Calu3 (cell line): ENCODE measurements around the gene SEMA3F. TPM values are rescaled to one million over a fixed set of nuclear protein-coding genes. Genes with fewer than 3 reads are reported as not detected.

Experiments used
- BruUV-seq: library from RNA; stranded (reverse); fragments of 400-500 nt; replicated peaks from 2 replicates; lab custom pipeline; 2021; lab: Mats Ljungman, UMichigan
- CTCF ChIA-PET: fragments of 300-600 bp; sonication (Branson Sonifier 250); formaldehyde crosslinking; loops from one replicate; lab custom pipeline; 2022; ENCODE audit warnings: antibody characterized with exemption; lab: Charles Lee
- DNase-seq: peaks from one replicate; pipeline ENCODE4 v3.0.0; 2022
- H3K27ac Mint-ChIP-seq: one replicate; pipeline ENCODE4 v1.8.0; 2022; ENCODE audit warnings: mixed read lengths; ENCODE audit not compliant: unreplicated experiment
- H3K27me3 Mint-ChIP-seq: one replicate; pipeline ENCODE4 v1.8.0; 2022; ENCODE audit warnings: mixed read lengths; ENCODE audit not compliant: unreplicated experiment
- H3K36me3 Mint-ChIP-seq: one replicate; pipeline ENCODE4 v1.8.0; 2022; ENCODE audit warnings: mild to moderate bottlenecking, moderate library complexity, mixed read lengths; ENCODE audit not compliant: insufficient read depth, unreplicated experiment
- H3K4me1 Mint-ChIP-seq: one replicate; pipeline ENCODE4 v1.8.0; 2022; ENCODE audit warnings: mild to moderate bottlenecking, low read depth, mixed read lengths; ENCODE audit not compliant: unreplicated experiment
- H3K4me3 Mint-ChIP-seq: one replicate; pipeline ENCODE4 v1.8.0; 2022; ENCODE audit warnings: mild to moderate bottlenecking, low read depth, moderate library complexity, mixed read lengths; ENCODE audit not compliant: unreplicated experiment
- H3K9me3 Mint-ChIP-seq: one replicate; pipeline ENCODE4 v1.8.0; 2022; ENCODE audit warnings: low read depth, mixed read lengths; ENCODE audit not compliant: unreplicated experiment
- intact Hi-C: fragments of 100-400 bp; cut with micrococcal nuclease; formaldehyde crosslinking; loops from one replicate; pipeline ENCODE4 v1.10.0; 2022; ENCODE audit not compliant: unreplicated experiment
- total RNA-seq: library from RNA; stranded (reverse); gene quantifications from 2 replicates; pipeline ENCODE4 v1.2.3, GENCODE V29; 2022
- TF ChIP-seq, protein P1 (sequence below): fragments of 200-600 bp; IDR thresholded peaks from one replicate; pipeline ENCODE4 v1.8.0; 2022; ENCODE audit warnings: antibody characterized with exemption; ENCODE audit not compliant: unreplicated experiment

SEMA3F gene
- total RNA-seq, 1 experiment from 2014 or later: 1.7 TPM

DNA sequence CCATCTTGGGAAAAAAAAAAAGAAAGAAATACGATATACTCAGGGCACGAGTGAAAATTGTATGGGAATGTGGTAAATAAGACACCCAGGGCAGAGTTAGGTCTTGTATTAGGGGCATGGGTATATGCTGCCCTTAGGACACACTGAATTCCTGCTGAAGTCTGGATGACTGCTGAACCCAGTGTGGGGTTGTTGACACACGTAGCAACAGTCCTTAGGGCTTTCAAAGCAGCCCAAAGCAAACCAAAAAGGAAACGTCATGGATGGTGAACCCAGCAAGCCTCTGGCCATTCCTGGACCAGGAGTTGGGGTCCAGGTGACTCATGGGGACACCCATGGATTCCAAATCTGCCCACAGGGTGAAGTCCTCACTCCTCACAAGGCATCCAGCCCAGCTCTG lies 27.1 kb upstream of the SEMA3F start:
- no TSS peak for BruUV-seq
- Mint-ChIP-seq H3K27me3 (peaks cover 14% of the 10 kb centered on the region), H3K9me3 (no peaks in the 10 kb centered on the region), H3K4me1 (no peaks in the 10 kb centered on the region), H3K36me3 (peaks cover 12% of the 10 kb centered on the region), H3K4me3 (no peak overlapping the region), H3K27ac (no peak overlapping the region)
- intact Hi-C loops: no loop called here
- TF ChIP-seq, protein P1, sequence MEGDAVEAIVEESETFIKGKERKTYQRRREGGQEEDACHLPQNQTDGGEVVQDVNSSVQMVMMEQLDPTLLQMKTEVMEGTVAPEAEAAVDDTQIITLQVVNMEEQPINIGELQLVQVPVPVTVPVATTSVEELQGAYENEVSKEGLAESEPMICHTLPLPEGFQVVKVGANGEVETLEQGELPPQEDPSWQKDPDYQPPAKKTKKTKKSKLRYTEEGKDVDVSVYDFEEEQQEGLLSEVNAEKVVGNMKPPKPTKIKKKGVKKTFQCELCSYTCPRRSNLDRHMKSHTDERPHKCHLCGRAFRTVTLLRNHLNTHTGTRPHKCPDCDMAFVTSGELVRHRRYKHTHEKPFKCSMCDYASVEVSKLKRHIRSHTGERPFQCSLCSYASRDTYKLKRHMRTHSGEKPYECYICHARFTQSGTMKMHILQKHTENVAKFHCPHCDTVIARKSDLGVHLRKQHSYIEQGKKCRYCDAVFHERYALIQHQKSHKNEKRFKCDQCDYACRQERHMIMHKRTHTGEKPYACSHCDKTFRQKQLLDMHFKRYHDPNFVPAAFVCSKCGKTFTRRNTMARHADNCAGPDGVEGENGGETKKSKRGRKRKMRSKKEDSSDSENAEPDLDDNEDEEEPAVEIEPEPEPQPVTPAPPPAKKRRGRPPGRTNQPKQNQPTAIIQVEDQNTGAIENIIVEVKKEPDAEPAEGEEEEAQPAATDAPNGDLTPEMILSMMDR: no peak
- DNase-seq: no peak
- CTCF ChIA-PET: interaction anchor here (0.6 kb wide), 1 partner anchor 97 kb away, joined by 4 read pairs; no protein-coding TSS in a partner anchor

DNA sequence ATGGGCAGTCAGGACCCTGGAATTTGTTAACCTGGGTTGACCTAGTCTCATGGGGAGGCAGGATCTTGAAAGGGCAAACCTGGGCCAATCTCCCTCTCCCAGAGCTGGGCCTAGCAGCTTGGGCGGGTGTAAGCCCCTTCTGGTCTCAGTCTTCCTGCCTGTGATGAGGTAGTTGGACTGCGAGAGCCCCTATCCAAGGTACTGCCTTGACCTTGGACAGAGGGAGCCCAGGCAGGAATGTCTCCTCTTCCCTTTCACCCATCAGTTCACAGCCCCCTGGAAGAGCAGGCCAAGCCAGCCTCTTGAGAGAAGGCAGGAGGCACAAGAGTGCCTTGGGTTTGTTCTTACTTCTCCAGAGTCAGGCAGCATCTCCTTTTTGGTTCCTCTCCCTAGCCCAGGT lies 24.7 kb upstream of the SEMA3F start:
- TF ChIP-seq, protein P1: no peak
- no peak for DNase-seq
- CTCF ChIA-PET: no interaction called here
- intact Hi-C loops: no loop called here
- H3K27me3 Mint-ChIP-seq: peaks cover 27% of the 10 kb centered on the region
- H3K9me3 Mint-ChIP-seq: no peaks in the 10 kb centered on the region
- no TSS peak for BruUV-seq
- peaks cover under 1% of the 10 kb centered on the region for H3K36me3 Mint-ChIP-seq
- H3K4me1 Mint-ChIP-seq: no peaks in the 10 kb centered on the region
- no peak overlapping the region for H3K4me3 Mint-ChIP-seq
- no peak overlapping the region for H3K27ac Mint-ChIP-seq

DNA sequence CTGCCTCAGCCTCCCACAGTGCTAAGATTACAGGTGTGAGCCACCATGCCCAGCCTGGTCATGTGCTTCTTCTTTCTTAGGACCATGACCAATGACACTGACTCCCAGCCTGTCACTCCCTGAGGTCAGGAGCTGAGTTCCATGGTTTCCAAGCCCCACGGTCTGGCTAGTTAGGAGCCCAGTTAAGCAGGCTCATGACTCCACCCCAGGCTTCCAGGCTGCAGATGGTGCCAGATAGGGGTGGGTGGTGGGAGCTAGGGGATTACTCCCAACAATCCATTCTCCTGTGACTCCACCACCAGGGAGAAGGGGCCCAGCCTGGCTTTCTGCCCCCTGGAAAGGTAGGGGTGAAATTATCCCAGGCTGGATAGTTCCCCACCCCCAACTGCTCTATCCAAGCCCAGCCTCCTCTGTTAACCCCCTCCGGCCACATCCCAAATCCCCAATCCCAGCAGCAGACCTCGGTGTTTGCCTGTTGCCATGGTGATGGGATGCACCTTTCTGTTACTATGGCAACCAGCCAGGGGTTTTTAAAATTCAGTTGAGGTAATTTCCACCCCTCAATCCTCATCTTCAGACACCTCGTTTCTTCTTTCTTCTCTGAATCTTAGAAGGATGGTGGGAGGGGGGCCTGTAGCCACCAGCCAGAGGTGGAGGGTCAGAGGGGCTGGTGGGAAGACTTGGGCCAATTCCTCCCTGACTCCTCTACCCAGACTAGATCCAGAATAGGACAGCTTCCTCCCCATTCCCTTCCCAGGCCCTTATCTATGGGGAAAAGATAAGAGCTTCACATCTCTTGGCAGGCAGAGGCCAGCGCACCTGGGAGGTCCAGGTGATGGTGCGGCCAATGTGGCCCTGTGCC lies 22.5 kb upstream of the SEMA3F start:
- no peak overlapping the region for H3K4me3 Mint-ChIP-seq
- no peaks in the 10 kb centered on the region for H3K9me3 Mint-ChIP-seq
- no TSS peak for BruUV-seq
- DNase-seq: no peak
- intact Hi-C loops: no loop called here
- TF ChIP-seq, protein P1: no peak
- no peaks in the 10 kb centered on the region for H3K36me3 Mint-ChIP-seq
- CTCF ChIA-PET: no interaction called here
- H3K27ac Mint-ChIP-seq: no peak overlapping the region
- no peaks in the 10 kb centered on the region for H3K4me1 Mint-ChIP-seq
- H3K27me3 Mint-ChIP-seq: peaks cover 49% of the 10 kb centered on the region

DNA sequence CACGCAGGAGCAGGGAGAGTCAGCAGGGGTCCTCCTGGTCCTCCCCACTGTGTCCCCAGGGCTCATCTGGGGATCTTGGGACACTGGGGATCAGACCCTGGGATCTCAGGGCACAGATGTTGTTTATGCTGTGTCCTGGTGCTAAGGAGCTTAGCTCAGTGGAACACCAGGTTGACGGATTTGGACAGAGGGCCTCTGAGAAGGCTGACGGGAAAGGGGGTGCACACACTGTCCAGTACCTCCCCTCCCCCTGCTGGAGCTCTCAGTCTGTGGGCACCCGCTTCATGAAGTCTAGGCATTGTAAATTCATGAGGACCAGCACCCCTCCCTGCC lies 21.9 kb upstream of the SEMA3F start:
- Mint-ChIP-seq H3K9me3 (no peaks in the 10 kb centered on the region), H3K27ac (no peak overlapping the region), H3K36me3 (no peaks in the 10 kb centered on the region), H3K4me1 (peaks cover 1% of the 10 kb centered on the region), H3K27me3 (peaks cover 55% of the 10 kb centered on the region), H3K4me3 (no peak overlapping the region)
- no peak for DNase-seq
- no TSS peak for BruUV-seq
- CTCF ChIA-PET: no interaction called here
- intact Hi-C loops: no loop called here
- TF ChIP-seq, protein P1: no peak
